Endothelial cell of umbilical vein (primary cell): ENCODE data around the gene EPN2. TPM values are rescaled to one million over a fixed set of nuclear protein-coding genes. Genes with fewer than 3 reads are reported as not detected.

Experiments used
- BruUV-seq: library from RNA; stranded (reverse); fragments of 400-500 nt; replicated peaks from 2 replicates; lab custom pipeline; 2021; lab: Mats Ljungman, UMichigan
- CTCF ChIA-PET: fragments of 300-600, 350-600 bp; sonication (Branson Sonifier 250); formaldehyde crosslinking; loops from one replicate; lab custom pipeline; 2021; ENCODE audit warnings: antibody characterized with exemption, inconsistent platforms; lab: Charles Lee
- POLR2A ChIA-PET: fragments of 300-600, 350-600 bp; sonication (Branson Sonifier 250); formaldehyde crosslinking; loops from one replicate; lab custom pipeline; 2021; ENCODE audit warnings: antibody characterized with exemption, inconsistent platforms; lab: Charles Lee
- DNase-seq: peaks from one replicate; pipeline ENCODE4 v3.0.0-alpha.2; 2011; ENCODE audit warnings: low read depth, low spot score
- FAIRE-seq: peaks from 2 replicates; lab custom pipeline; 2011; peaks lifted over from hg19 to GRCh38; lab: Jason Lieb, UNC
- H2AFZ ChIP-seq: 2 replicates; pipeline ENCODE4 v1.6.0; 2012; ENCODE audit warnings: low read depth, low read length, control low read depth, inconsistent platforms
- H3K27ac ChIP-seq: 2 replicates; pipeline ENCODE4 v1.5.1; 2011; ENCODE audit warnings: low read depth, mild to moderate bottlenecking, control low read depth, low read length, moderate library complexity; ENCODE audit not compliant: insufficient read depth
- H3K27me3 ChIP-seq, 2 experiments: 2 replicates each; pipeline versions ENCODE4 v1.6.0 to v1.6.1; 2011; ENCODE audit warnings: low read length in 2 of 2, mixed read lengths in 1 of 2; ENCODE audit not compliant: control insufficient read depth in 2 of 2, insufficient read depth in 2 of 2
- H3K36me3 ChIP-seq, 2 experiments: 2 replicates in 1 of 2; 3 replicates in 1 of 2; pipeline ENCODE4 v1.5.1; 2011; ENCODE audit warnings: low read length in 2 of 2, mild to moderate bottlenecking in 1 of 2, moderate library complexity in 1 of 2; ENCODE audit not compliant: control insufficient read depth in 2 of 2, insufficient read depth in 2 of 2; ENCODE audit errors: extremely low read depth in 1 of 2
- H3K4me1 ChIP-seq: 3 replicates; pipeline ENCODE4 v1.5.1; 2011; ENCODE audit warnings: mild to moderate bottlenecking, low read length; ENCODE audit not compliant: control insufficient read depth, insufficient read depth; ENCODE audit errors: extremely low read depth
- H3K4me2 ChIP-seq: 2 replicates; pipeline ENCODE4 v1.6.1; 2011; ENCODE audit warnings: low read length, control low read depth, mixed read lengths; ENCODE audit not compliant: insufficient read depth
- H3K4me3 ChIP-seq, 3 experiments: fragments of 200-600 bp in 1 of 3; sonication (generic), shearing (Covaris generic) in 1 of 3; replicated peaks in 1 of 3; 2 replicates each; pipeline ENCODE4 v1.5.1; 2011 to 2016; ENCODE audit warnings: control low read depth in 3 of 3, low read length in 3 of 3, mild to moderate bottlenecking in 2 of 3, inconsistent platforms in 1 of 3, low read depth in 1 of 3, moderate library complexity in 1 of 3; ENCODE audit not compliant: insufficient read depth in 1 of 3
- H3K79me2 ChIP-seq: 2 replicates; pipeline ENCODE4 v1.6.0; 2012; ENCODE audit warnings: low read length, inconsistent platforms; ENCODE audit not compliant: control insufficient read depth, insufficient read depth
- H3K9ac ChIP-seq: replicated peaks from 2 replicates; pipeline ENCODE3; 2011; ENCODE audit warnings: low read length, control low read depth; ENCODE audit not compliant: insufficient read depth; ENCODE audit errors: extremely low read depth
- H3K9me1 ChIP-seq: replicated peaks from 3 replicates; pipeline ENCODE4 v1.6.0; 2011; ENCODE audit warnings: mild to moderate bottlenecking, low read length; ENCODE audit not compliant: control insufficient read depth, insufficient read depth; ENCODE audit errors: extremely low read depth
- H3K9me3 ChIP-seq: replicated peaks from 2 replicates; pipeline ENCODE4 v1.5.1; 2012; ENCODE audit warnings: low read length, inconsistent platforms; ENCODE audit not compliant: control insufficient read depth, insufficient read depth
- H4K20me1 ChIP-seq: replicated peaks from 2 replicates; pipeline ENCODE3; 2011; ENCODE audit warnings: mild to moderate bottlenecking, low read length; ENCODE audit not compliant: control insufficient read depth, insufficient read depth; ENCODE audit errors: extremely low read depth
- CTCF ChIP-seq, 2 donors: IDR thresholded peaks; 1 replicate in 1 of 2; 2 replicates in 1 of 2; pipeline ENCODE4 v1.5.1; 2011; ENCODE audit warnings: low read length in 2 of 2, mild to moderate bottlenecking in 2 of 2, moderate library complexity in 2 of 2, control low read depth in 1 of 2, inconsistent platforms in 1 of 2, low read depth in 1 of 2; ENCODE audit not compliant: insufficient read depth in 1 of 2; ENCODE audit errors: extremely low read depth in 1 of 2
- EZH2 ChIP-seq: IDR thresholded peaks from 2 replicates; pipeline ENCODE4 v1.6.1; 2012; ENCODE audit warnings: borderline replicate concordance, low read depth, mild to moderate bottlenecking, moderate library complexity, low read length, inconsistent platforms; ENCODE audit not compliant: severe bottlenecking
- FOS ChIP-seq: IDR thresholded peaks from 2 replicates; pipeline ENCODE4 v1.6.1; 2011; ENCODE audit warnings: mild to moderate bottlenecking, low read length, moderate library complexity, borderline replicate concordance; ENCODE audit not compliant: insufficient read depth
- GATA2 ChIP-seq: IDR thresholded peaks from 2 replicates; pipeline ENCODE4 v1.7.0; 2011; ENCODE audit warnings: low read depth, mild to moderate bottlenecking, moderate library complexity, mixed read lengths, low read length; ENCODE audit not compliant: insufficient read length, insufficient read depth
- JUN ChIP-seq: IDR thresholded peaks from 2 replicates; pipeline ENCODE4 v1.6.1; 2011; ENCODE audit warnings: borderline replicate concordance, low read depth; ENCODE audit not compliant: insufficient read length, insufficient read depth
- MAX ChIP-seq: IDR thresholded peaks from 2 replicates; pipeline ENCODE4 v1.6.1; 2011; ENCODE audit not compliant: insufficient read depth, insufficient read length
- MYC ChIP-seq: IDR thresholded peaks from one replicate; pipeline ENCODE4 v1.6.1; 2011; ENCODE audit warnings: mild to moderate bottlenecking, low read depth, low read length
- POLR2A ChIP-seq: IDR thresholded peaks from 2 replicates; pipeline ENCODE4 v1.6.1; 2012; ENCODE audit warnings: low read depth, mild to moderate bottlenecking, control low read depth, low read length
- POLR2AphosphoS5 ChIP-seq: IDR thresholded peaks from 2 replicates; pipeline ENCODE4 v1.6.1; 2012; ENCODE audit warnings: low read depth, mild to moderate bottlenecking, control low read depth, low read length, moderate library complexity; ENCODE audit not compliant: insufficient read depth
- dilution Hi-C: fragments of 300-500 bp; cut with MboI; formaldehyde crosslinking; loops from one replicate; pipeline ENCODE4 v1.15.0; 2019; ENCODE audit warnings: low sequenced_read_pairs; ENCODE audit not compliant: extremely low pct_ligation_motif_present
- intact Hi-C: fragments of 100-400 bp; cut with micrococcal nuclease; formaldehyde crosslinking; loops from one replicate; pipeline ENCODE4 v1.10.0; 2022
- polyA plus RNA-seq, 4 experiments: library from polyadenylated mRNA; depleted of rRNA in 3 of 4; stranded (reverse) in 3 of 4; unstranded in 1 of 4; fragments of >200 nt; gene quantifications; 2 replicates each; pipeline versions ENCODE4 v1.2.1 to v1.2.3, GENCODE V29; 2011 to 2012; ENCODE audit warnings: missing spikeins in 1 of 4
- total RNA-seq: library from RNA; stranded (reverse); gene quantifications from 2 replicates; pipeline ENCODE4 v1.2.3, GENCODE V29; 2021

EPN2 gene
- total and polyA plus RNA-seq, 2 donors (not counting 3 experiments of a cell fraction or from before 2014, with no cell fraction given) = 40.3 to 70.5 TPM

- no peak overlapping the region for H3K4me3 ChIP-seq
- BruUV-seq = no TSS peak
- H2AFZ ChIP-seq = no peak overlapping the region
- ChIA-PET POLR2A (no interaction called here), CTCF (interaction anchor here (0.5 to 3.8 kb wide), 8 partner anchors 9 to 1425 kb away, joined by 3 to 34 read pairs (median 3); partner anchors contain the start of gene MAPK7)
- no peaks in the 10 kb centered on the region for H4K20me1 ChIP-seq
- TF ChIP-seq JUN = no peak
- no peak for TF ChIP-seq EZH2
- no peak for TF ChIP-seq GATA2
- no peak for TF ChIP-seq POLR2A
- TF ChIP-seq FOS = no peak
- TF ChIP-seq POLR2AphosphoS5 = no peak
- no peak for TF ChIP-seq CTCF (IDR thresholded peaks at IDR 0.05; ENCODE audit: extremely low read depth in 1 of 2, insufficient read depth in 1 of 2, low read depth in 1 of 2, low read length in 2 of 2)
- no peak for TF ChIP-seq MAX
- no peak for TF ChIP-seq MYC
- H3K36me3 ChIP-seq = no peaks in the 10 kb centered on the region
- peaks cover 8% of the 10 kb centered on the region for H3K4me1 ChIP-seq
- FAIRE-seq (no peak), DNase-seq (no peak)
- H3K4me2 ChIP-seq = no peak overlapping the region
- dilution Hi-C loops = no loop called here
- H3K27ac ChIP-seq = no peak overlapping the region
- no peaks in the 10 kb centered on the region for H3K79me2 ChIP-seq
- no peaks in the 10 kb centered on the region for H3K27me3 ChIP-seq
- H3K9me1 ChIP-seq = no peaks in the 10 kb centered on the region
- no peaks in the 10 kb centered on the region for H3K9me3 ChIP-seq
- intact Hi-C loops = no loop called here
- no peak overlapping the region for H3K9ac ChIP-seq
These were observed 127.7 kb downstream of the EPN2 start for GRCh38 chr17:19364699-19365498.
